GM12864 (cell line): ENCODE data around the gene GRID1.

ENCODE experiments used
- DNase-seq: peaks from one replicate; pipeline ENCODE4 v3.0.0-alpha.2; 2011; ENCODE audit warnings: low read depth
- H3K4me3 ChIP-seq: 2 replicates; pipeline ENCODE4 v1.5.1; 2011; ENCODE audit warnings: mild to moderate bottlenecking, low read depth, low read length, control low read depth
- TF ChIP-seq, protein P1 (sequence below): IDR thresholded peaks from 2 replicates; pipeline ENCODE4 v1.5.1; 2011; ENCODE audit warnings: low read depth, mild to moderate bottlenecking, moderate library complexity, low read length, control low read depth, inconsistent platforms; ENCODE audit errors: missing control alignments

Gene GRID1

DNA sequence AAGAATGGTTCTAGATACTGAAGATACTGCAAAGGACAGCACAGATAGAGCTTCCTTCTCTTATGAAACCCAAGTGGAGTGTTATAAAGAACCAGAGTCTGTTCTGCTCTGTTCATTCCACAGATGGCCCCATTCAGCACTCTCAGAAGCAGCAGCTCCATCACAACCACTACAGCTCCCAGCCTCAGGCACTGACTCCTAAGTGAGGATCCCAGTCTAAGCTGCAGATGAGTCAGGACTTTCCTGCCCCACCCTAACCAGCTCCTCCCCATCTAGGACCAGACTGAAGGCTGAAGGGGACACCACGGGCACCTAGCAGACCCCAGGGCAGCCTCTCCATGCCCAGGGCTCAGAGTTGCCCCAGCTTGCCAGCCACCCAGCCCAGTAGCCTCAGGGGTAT is 379.8 kb downstream of the GRID1 start:
- TF ChIP-seq, protein P1, sequence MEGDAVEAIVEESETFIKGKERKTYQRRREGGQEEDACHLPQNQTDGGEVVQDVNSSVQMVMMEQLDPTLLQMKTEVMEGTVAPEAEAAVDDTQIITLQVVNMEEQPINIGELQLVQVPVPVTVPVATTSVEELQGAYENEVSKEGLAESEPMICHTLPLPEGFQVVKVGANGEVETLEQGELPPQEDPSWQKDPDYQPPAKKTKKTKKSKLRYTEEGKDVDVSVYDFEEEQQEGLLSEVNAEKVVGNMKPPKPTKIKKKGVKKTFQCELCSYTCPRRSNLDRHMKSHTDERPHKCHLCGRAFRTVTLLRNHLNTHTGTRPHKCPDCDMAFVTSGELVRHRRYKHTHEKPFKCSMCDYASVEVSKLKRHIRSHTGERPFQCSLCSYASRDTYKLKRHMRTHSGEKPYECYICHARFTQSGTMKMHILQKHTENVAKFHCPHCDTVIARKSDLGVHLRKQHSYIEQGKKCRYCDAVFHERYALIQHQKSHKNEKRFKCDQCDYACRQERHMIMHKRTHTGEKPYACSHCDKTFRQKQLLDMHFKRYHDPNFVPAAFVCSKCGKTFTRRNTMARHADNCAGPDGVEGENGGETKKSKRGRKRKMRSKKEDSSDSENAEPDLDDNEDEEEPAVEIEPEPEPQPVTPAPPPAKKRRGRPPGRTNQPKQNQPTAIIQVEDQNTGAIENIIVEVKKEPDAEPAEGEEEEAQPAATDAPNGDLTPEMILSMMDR = no peak
- DNase-seq = no peak
- no peak overlapping the region for H3K4me3 ChIP-seq

DNA sequence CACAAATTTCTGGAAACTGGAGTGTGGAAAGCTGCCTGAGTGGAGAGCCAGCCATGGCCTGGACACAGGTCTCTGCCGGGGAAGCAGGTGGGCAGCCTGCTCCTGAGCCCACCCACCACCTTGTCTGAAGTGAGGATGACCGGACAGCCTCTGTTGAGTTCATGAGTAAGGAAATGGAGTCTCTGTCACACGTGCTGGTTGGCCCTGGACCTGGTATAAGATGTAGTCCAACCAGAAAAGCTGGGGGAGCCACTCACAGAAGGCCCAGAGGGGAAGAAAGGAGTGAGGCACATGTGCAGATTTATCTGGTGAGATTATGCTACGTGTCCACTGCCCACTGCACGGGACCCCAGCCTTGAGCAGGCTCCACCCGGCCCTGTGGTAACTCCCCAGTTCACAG is 383.5 kb downstream of the GRID1 start:
- DNase-seq = no peak
- H3K4me3 ChIP-seq = no peak overlapping the region
- TF ChIP-seq, protein P1 = no peak

DNA sequence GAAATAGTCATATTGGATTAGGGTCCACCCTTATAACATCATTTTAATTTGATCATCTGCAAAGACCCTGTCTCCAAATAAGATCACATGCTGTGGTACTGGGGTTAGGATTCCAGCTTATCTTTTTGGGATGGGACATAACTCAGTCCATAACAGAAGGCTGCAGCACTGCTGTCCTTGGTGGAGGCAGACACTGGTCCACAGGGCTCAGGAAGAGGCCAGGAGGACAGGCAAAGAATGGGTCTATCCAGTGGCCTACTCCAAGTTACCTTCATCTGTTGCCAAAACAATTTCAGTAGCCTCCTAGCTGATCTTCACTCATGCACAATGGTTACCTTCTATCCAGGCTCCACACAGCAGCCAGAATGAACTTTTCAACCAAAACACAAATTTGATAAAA is 387.0 kb downstream of the GRID1 start:
- H3K4me3 ChIP-seq = no peak overlapping the region
- DNase-seq = no peak
- TF ChIP-seq, protein P1 = no peak

DNA sequence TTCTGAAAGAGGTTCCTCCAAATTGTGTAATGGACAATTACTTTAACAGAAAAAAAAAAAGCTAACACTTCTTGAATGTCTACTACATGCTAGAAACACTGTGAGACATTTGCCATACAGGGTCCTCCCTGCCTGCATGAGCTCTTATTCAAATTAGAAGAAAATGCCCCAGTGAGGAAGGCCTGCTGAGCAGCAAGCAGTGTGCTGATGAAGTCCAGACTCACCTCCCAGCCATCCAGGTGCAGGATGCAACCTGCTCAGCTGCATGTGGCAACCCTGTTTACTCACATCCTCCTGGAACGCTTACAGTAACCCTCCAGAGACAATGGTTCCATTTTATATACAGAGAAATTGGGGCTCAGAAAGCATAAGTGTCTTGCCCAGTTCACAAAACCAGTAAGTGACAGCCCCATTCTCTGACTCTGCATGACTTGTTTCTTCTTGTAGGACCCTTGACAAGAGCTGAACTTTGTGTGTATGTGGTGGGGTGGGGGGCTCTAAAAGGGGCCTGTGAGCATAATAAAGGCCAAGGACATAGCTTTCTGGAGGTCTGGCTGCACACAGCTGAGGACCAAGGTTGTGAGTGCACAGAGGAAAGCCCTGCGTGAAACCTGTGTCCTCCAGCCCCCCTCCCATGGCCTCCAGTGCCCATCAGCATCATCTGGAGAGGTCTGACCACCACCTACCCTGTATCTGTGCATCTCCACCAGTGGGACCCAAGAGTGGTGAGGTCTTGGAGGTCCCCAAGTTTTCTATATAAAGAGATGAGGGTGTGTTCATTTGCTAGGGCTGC is 387.8 kb downstream of the GRID1 start:
- DNase-seq = no peak
- no peak overlapping the region for H3K4me3 ChIP-seq
- TF ChIP-seq, protein P1 = no peak

DNA sequence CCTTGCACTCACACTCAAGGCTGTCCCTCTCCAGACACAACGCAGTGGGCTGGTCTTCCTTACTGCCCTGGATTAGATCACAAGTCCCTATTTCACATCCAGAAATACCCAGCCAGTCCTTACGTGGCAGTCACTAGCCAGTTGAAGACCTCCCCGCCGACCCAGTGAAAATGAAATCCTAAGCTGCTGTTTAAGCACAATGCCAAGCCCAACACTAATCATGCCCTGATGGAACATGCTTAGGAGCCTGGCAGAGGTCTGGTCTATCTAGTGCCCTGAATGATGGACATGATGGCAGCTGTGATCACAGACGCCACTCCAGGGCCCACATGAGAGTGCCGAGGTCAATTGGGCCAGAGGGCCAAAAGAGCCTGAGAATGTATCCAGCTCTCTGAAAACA is 389.0 kb downstream of the GRID1 start:
- TF ChIP-seq, protein P1 = no peak
- no peak overlapping the region for H3K4me3 ChIP-seq
- no peak for DNase-seq

DNA sequence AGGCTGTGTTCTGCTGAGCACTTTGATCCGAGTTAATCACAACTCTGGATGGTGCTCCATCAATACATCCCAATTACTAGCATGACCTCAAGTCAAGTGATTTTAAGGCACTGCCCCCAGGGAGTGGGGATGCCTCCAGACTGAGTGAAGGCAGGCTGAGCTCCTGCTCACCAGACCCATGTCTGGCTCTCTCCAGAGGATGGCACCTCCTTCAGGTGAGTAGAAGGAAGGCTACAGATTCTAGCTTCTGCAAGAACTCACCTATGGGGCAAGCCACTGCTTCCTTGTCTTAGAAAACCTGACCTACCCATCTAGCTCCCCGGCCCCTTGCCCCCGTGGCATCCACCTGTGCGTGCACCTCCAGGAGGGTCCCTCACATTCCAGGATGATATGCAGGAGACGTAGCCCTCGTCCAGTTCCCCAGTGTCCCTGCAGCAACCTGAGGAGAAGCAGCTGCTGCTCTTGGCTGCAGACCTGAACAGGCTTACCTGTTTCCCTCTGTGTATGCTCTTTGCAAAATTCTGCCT is 390.3 kb downstream of the GRID1 start:
- no peak for DNase-seq

DNA sequence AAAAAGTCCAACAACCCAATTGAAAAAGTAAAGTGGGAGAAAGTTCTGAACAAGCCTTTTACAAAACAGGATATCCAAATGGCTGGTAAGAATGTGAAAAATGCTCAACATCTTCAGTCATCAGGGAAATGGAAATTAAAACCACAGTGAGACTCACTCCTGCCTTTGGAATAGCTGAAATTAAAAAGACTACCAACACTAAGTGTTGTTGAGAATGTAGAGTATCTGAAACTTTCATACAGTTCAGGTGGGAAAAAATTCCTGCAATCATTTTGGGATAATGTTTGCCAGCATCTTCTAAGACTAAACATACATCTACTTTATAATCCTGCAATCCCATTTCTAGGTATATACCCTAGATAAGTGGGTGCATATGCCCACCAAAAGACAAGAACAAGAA is 395.1 kb downstream of the GRID1 start:
- no peak overlapping the region for H3K4me3 ChIP-seq
- TF ChIP-seq, protein P1 = no peak
- no peak for DNase-seq

More for the DNA sequence above, 390.3 kb downstream of the GRID1 start:
- TF ChIP-seq, protein P1 = no peak
- no peak overlapping the region for H3K4me3 ChIP-seq
